Liver (tissue), 9 donors: ENCODE results near the gene SNX13. TPM values are rescaled to one million over a fixed set of nuclear protein-coding genes. Genes with fewer than 3 reads are reported as not detected.

ENCODE experiments used
- DNase-seq: peaks from one replicate; pipeline ENCODE4 v3.0.0-alpha.2; 2017; ENCODE audit warnings: low spot score
- H3K27ac ChIP-seq, 2 donors: one replicate each; pipeline ENCODE4 v1.7.0; 2013; ENCODE audit warnings: inconsistent platforms in 2 of 2, low read length in 2 of 2, control low read depth in 1 of 2, low read depth in 1 of 2, mild to moderate bottlenecking in 1 of 2
- H3K27me3 ChIP-seq, 4 donors: one replicate each; pipeline versions ENCODE4 v1.6.1 to v1.7.0; 2013; ENCODE audit warnings: low read length in 3 of 4, inconsistent platforms in 1 of 4, mild to moderate bottlenecking in 1 of 4, moderate library complexity in 1 of 4; ENCODE audit not compliant: control insufficient read depth in 4 of 4, insufficient read depth in 4 of 4
- H3K36me3 ChIP-seq, 4 donors: one replicate each; pipeline versions ENCODE4 v1.6.1 to v1.7.0; 2013; ENCODE audit warnings: low read length in 3 of 4, mild to moderate bottlenecking in 3 of 4, low read depth in 1 of 4, moderate library complexity in 1 of 4; ENCODE audit not compliant: control insufficient read depth in 4 of 4, insufficient read depth in 3 of 4
- H3K4me1 ChIP-seq, 4 donors: one replicate each; pipeline versions ENCODE4 v1.6.1 to v1.7.0; 2013; ENCODE audit warnings: low read length in 3 of 4, mild to moderate bottlenecking in 3 of 4, moderate library complexity in 1 of 4; ENCODE audit not compliant: control insufficient read depth in 4 of 4, insufficient read depth in 4 of 4
- H3K4me3 ChIP-seq, 3 donors: one replicate each; pipeline versions ENCODE4 v1.6.1 to v1.7.0; 2013; ENCODE audit warnings: low read length in 3 of 3, control low read depth in 1 of 3, low read depth in 1 of 3, mild to moderate bottlenecking in 1 of 3
- H3K9ac ChIP-seq, 2 donors: one replicate each; pipeline ENCODE4 v1.7.0; 2013; ENCODE audit warnings: low read length in 2 of 2, mild to moderate bottlenecking in 2 of 2, moderate library complexity in 2 of 2, control low read depth in 1 of 2, low read depth in 1 of 2
- H3K9me3 ChIP-seq, 4 donors: one replicate each; pipeline versions ENCODE4 v1.6.1 to v1.7.0; 2013; ENCODE audit warnings: low read length in 3 of 4; ENCODE audit not compliant: control insufficient read depth in 4 of 4
- CTCF ChIP-seq: fragments of 150-350 bp; IDR thresholded peaks from 2 replicates; pipeline ENCODE4 v1.5.1; 2017; ENCODE audit warnings: improper control_type of control experiment, low read depth, low read length; ENCODE audit not compliant: missing input control
- EGR1 ChIP-seq, 2 donors: IDR thresholded peaks; 2 replicates each; pipeline ENCODE4 v1.6.1; 2016 to 2018; ENCODE audit warnings: antibody characterized with exemption in 2 of 2, low read depth in 2 of 2
- FOXA1 ChIP-seq: IDR thresholded peaks from 2 replicates; pipeline ENCODE4 v1.6.1; 2016; ENCODE audit warnings: antibody characterized with exemption
- GABPA ChIP-seq, 2 donors: IDR thresholded peaks in 1 of 2; conservative IDR thresholded peaks in 1 of 2; 2 replicates each; pipeline ENCODE4 v1.6.1; 2016; ENCODE audit warnings: antibody characterized with exemption in 2 of 2, mild to moderate bottlenecking in 1 of 2, moderate library complexity in 1 of 2
- HNF4G ChIP-seq: IDR thresholded peaks from 2 replicates; pipeline ENCODE4 v1.6.1; 2016; ENCODE audit warnings: antibody characterized with exemption
- JUND ChIP-seq, 2 donors: IDR thresholded peaks; 2 replicates each; pipeline ENCODE4 v1.6.1; 2016; ENCODE audit warnings: antibody characterized with exemption in 2 of 2
- MAX ChIP-seq: IDR thresholded peaks from 2 replicates; pipeline ENCODE4 v1.6.1; 2016; ENCODE audit warnings: antibody characterized with exemption
- NR2F2 ChIP-seq: IDR thresholded peaks from 2 replicates; pipeline ENCODE4 v1.6.1; 2016; ENCODE audit warnings: antibody characterized with exemption
- RAD21 ChIP-seq, 2 donors: IDR thresholded peaks; 2 replicates each; pipeline ENCODE4 v1.6.1; 2016; ENCODE audit warnings: antibody characterized with exemption in 2 of 2, mild to moderate bottlenecking in 2 of 2
- RXRA ChIP-seq, 2 donors: IDR thresholded peaks; 2 replicates each; pipeline ENCODE4 v1.6.1; 2017 to 2018; ENCODE audit warnings: antibody characterized with exemption in 2 of 2, mild to moderate bottlenecking in 1 of 2
- SP1 ChIP-seq: IDR thresholded peaks from 2 replicates; pipeline ENCODE4 v1.6.1; 2018; ENCODE audit warnings: antibody characterized with exemption, mild to moderate bottlenecking
- TAF1 ChIP-seq: conservative IDR thresholded peaks from 2 replicates; pipeline ENCODE4 v1.6.1; 2016; ENCODE audit warnings: antibody characterized with exemption, mild to moderate bottlenecking
- YY1 ChIP-seq: IDR thresholded peaks from 2 replicates; pipeline ENCODE4 v1.6.1; 2016; ENCODE audit warnings: antibody characterized with exemption, mild to moderate bottlenecking
- WGBS: extraction: QIAGEN DNeasy Blood & Tissue Kit; methylation state at CpG from one replicate; pipeline ENCODE4 v1.1.7; 2013; 5-methylcytosine and 5-hydroxymethylcytosine counted together
- polyA plus RNA-seq, 2 donors: library from polyadenylated mRNA; stranded (reverse) in 1 of 2; unstranded in 1 of 2; fragments of 200-250 nt in 1 of 2; fragments of >200 nt in 1 of 2; fragmentation: Nextera tagmentation in 1 of 2; extraction: Ambion mirVana in 1 of 2; gene quantifications; one replicate each; pipeline versions ENCODE4 v1.2.1 to v1.2.3, GENCODE V29; 2013 to 2015
- total RNA-seq, 2 donors: library from RNA; depleted of rRNA; stranded (reverse); fragments of >200 nt; gene quantifications; one replicate each; pipeline ENCODE4 v1.2.3, GENCODE V29; 2014
- TF ChIP-seq, protein P1 (sequence below): IDR thresholded peaks from 2 replicates; pipeline ENCODE4 v1.6.1; 2016; ENCODE audit warnings: antibody characterized with exemption
- TF ChIP-seq, protein P2 (sequence below): IDR thresholded peaks from 2 replicates; pipeline ENCODE4 v1.6.1; 2016; ENCODE audit warnings: antibody characterized with exemption
- TF ChIP-seq, protein P3 (sequence below): IDR thresholded peaks from 2 replicates; pipeline ENCODE4 v1.6.1; 2016; ENCODE audit warnings: antibody characterized with exemption, mild to moderate bottlenecking
- donor health status: healthy.
- donor health status: healthy.
- donor health status: healthy.
- donor health status: healthy.
- donor health status: healthy.

SNX13 gene
- total and polyA plus RNA-seq, 4 donors: 5.4 to 28.1 (median 14.0) TPM

GRCh38 chr7:17758008-17758407, 182.3 kb downstream of the SNX13 start:
- Histone ChIP-seq H3K27ac (no peak overlapping the region), H3K9me3 (no peaks in the 10 kb centered on the region), H3K4me1 (no peaks in the 10 kb centered on the region), H3K36me3 (no peaks in the 10 kb centered on the region), H3K27me3 (no peaks in the 10 kb centered on the region), H3K4me3 (no peak overlapping the region), H3K9ac (no peak overlapping the region)
- no peak for DNase-seq
- WGBS: 89% methylated on average over 3 of the region's 3 CpGs
- no peak for TF ChIP-seq FOXA1
- no peak for TF ChIP-seq NR2F2
- no peak for TF ChIP-seq RAD21 (IDR thresholded peaks at IDR 0.05)
- TF ChIP-seq RXRA (IDR thresholded peaks at IDR 0.05): no peak

DNA sequence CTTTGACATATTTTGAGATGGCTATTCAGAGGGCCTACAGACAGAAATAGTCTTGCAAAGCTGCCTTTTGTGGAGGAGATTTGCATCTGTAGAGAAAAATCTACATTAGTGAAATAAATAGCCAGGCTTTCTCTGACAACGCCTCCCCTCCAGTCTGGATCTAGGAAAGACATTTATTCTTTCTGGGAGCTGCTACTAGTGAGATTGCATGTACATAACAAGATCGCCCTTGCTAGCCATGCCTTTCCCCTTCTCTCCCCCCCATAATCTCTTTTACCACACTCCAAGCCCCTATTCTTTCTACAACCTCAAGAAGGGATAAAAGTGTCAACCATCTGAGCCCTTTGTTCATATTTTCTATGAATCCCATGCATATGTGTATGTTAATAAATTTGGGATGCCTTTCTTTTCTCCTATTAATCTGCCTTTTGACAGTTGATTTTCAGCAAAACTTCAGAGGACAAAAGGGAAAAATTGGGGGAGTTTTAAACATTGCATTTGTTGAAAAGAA, 194.2 kb downstream of the SNX13 start:
- Histone ChIP-seq H3K4me3 (no peak overlapping the region), H3K9ac (no peak overlapping the region), H3K9me3 (no peaks in the 10 kb centered on the region), H3K4me1 (no peaks in the 10 kb centered on the region), H3K27me3 (no peaks in the 10 kb centered on the region), H3K27ac (no peak overlapping the region), H3K36me3 (no peaks in the 10 kb centered on the region)
- TF ChIP-seq, protein P1, sequence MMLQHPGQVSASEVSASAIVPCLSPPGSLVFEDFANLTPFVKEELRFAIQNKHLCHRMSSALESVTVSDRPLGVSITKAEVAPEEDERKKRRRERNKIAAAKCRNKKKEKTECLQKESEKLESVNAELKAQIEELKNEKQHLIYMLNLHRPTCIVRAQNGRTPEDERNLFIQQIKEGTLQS: no peak
- no peak for TF ChIP-seq MAX
- TF ChIP-seq JUND (IDR thresholded peaks at IDR 0.05): no peak
- TF ChIP-seq, protein P2, sequence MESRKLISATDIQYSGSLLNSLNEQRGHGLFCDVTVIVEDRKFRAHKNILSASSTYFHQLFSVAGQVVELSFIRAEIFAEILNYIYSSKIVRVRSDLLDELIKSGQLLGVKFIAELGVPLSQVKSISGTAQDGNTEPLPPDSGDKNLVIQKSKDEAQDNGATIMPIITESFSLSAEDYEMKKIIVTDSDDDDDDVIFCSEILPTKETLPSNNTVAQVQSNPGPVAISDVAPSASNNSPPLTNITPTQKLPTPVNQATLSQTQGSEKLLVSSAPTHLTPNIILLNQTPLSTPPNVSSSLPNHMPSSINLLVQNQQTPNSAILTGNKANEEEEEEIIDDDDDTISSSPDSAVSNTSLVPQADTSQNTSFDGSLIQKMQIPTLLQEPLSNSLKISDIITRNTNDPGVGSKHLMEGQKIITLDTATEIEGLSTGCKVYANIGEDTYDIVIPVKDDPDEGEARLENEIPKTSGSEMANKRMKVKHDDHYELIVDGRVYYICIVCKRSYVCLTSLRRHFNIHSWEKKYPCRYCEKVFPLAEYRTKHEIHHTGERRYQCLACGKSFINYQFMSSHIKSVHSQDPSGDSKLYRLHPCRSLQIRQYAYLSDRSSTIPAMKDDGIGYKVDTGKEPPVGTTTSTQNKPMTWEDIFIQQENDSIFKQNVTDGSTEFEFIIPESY: no peak
- TF ChIP-seq RAD21 (IDR thresholded peaks at IDR 0.05): no peak
- DNase-seq: no peak
- 92% methylated on average over 2 of the region's 2 CpGs for WGBS

- H3K36me3 ChIP-seq: no peaks in the 10 kb centered on the region
- TF ChIP-seq, protein P1: no peak
- TF ChIP-seq NR2F2: no peak
- TF ChIP-seq EGR1 (IDR thresholded peaks at IDR 0.05; ENCODE audit: low read depth in 2 of 2): no peak
- no peak for TF ChIP-seq TAF1
- TF ChIP-seq, protein P2: no peak
- TF ChIP-seq GABPA (IDR thresholded peaks at IDR 0.05 in 1 of 2, conservative IDR thresholded peaks at IDR 0.05 in 1 of 2): no peak
- no peak for TF ChIP-seq YY1
- no peak for TF ChIP-seq HNF4G
- TF ChIP-seq CTCF: no peak
- TF ChIP-seq, protein P3, sequence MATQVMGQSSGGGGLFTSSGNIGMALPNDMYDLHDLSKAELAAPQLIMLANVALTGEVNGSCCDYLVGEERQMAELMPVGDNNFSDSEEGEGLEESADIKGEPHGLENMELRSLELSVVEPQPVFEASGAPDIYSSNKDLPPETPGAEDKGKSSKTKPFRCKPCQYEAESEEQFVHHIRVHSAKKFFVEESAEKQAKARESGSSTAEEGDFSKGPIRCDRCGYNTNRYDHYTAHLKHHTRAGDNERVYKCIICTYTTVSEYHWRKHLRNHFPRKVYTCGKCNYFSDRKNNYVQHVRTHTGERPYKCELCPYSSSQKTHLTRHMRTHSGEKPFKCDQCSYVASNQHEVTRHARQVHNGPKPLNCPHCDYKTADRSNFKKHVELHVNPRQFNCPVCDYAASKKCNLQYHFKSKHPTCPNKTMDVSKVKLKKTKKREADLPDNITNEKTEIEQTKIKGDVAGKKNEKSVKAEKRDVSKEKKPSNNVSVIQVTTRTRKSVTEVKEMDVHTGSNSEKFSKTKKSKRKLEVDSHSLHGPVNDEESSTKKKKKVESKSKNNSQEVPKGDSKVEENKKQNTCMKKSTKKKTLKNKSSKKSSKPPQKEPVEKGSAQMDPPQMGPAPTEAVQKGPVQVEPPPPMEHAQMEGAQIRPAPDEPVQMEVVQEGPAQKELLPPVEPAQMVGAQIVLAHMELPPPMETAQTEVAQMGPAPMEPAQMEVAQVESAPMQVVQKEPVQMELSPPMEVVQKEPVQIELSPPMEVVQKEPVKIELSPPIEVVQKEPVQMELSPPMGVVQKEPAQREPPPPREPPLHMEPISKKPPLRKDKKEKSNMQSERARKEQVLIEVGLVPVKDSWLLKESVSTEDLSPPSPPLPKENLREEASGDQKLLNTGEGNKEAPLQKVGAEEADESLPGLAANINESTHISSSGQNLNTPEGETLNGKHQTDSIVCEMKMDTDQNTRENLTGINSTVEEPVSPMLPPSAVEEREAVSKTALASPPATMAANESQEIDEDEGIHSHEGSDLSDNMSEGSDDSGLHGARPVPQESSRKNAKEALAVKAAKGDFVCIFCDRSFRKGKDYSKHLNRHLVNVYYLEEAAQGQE: no peak
- no peak for TF ChIP-seq SP1
- TF ChIP-seq RAD21 (IDR thresholded peaks at IDR 0.05): no peak
- TF ChIP-seq JUND (IDR thresholded peaks at IDR 0.05): no peak
- no peak overlapping the region for H3K27ac ChIP-seq
- H3K4me1 ChIP-seq: no peaks in the 10 kb centered on the region
- H3K9ac ChIP-seq: no peak overlapping the region
- no peaks in the 10 kb centered on the region for H3K9me3 ChIP-seq
- H3K27me3 ChIP-seq: no peaks in the 10 kb centered on the region
- no peak for DNase-seq
- no peak overlapping the region for H3K4me3 ChIP-seq
These were observed 194.7 kb downstream of the SNX13 start for GRCh38 chr7:17745610-17746009.
